Calu3 (cell line): Measurements from ENCODE around the gene CC2D1A. TPM values are rescaled to one million over a fixed set of nuclear protein-coding genes. Genes with fewer than 3 reads are reported as not detected.

Experiments
- BruUV-seq: library from RNA; stranded (reverse); fragments of 400-500 nt; replicated peaks from 2 replicates; lab custom pipeline; 2021; lab: Mats Ljungman, UMichigan
- CTCF ChIA-PET: fragments of 300-600 bp; sonication (Branson Sonifier 250); formaldehyde crosslinking; loops from one replicate; lab custom pipeline; 2022; ENCODE audit warnings: antibody characterized with exemption; lab: Charles Lee
- DNase-seq: peaks from one replicate; pipeline ENCODE4 v3.0.0; 2022
- H3K27ac Mint-ChIP-seq: one replicate; pipeline ENCODE4 v1.8.0; 2022; ENCODE audit warnings: mixed read lengths; ENCODE audit not compliant: unreplicated experiment
- H3K27me3 Mint-ChIP-seq: one replicate; pipeline ENCODE4 v1.8.0; 2022; ENCODE audit warnings: mixed read lengths; ENCODE audit not compliant: unreplicated experiment
- H3K36me3 Mint-ChIP-seq: one replicate; pipeline ENCODE4 v1.8.0; 2022; ENCODE audit warnings: mild to moderate bottlenecking, moderate library complexity, mixed read lengths; ENCODE audit not compliant: insufficient read depth, unreplicated experiment
- H3K4me1 Mint-ChIP-seq: one replicate; pipeline ENCODE4 v1.8.0; 2022; ENCODE audit warnings: mild to moderate bottlenecking, low read depth, mixed read lengths; ENCODE audit not compliant: unreplicated experiment
- H3K4me3 Mint-ChIP-seq: one replicate; pipeline ENCODE4 v1.8.0; 2022; ENCODE audit warnings: mild to moderate bottlenecking, low read depth, moderate library complexity, mixed read lengths; ENCODE audit not compliant: unreplicated experiment
- H3K9me3 Mint-ChIP-seq: one replicate; pipeline ENCODE4 v1.8.0; 2022; ENCODE audit warnings: low read depth, mixed read lengths; ENCODE audit not compliant: unreplicated experiment
- intact Hi-C: fragments of 100-400 bp; cut with micrococcal nuclease; formaldehyde crosslinking; loops from one replicate; pipeline ENCODE4 v1.10.0; 2022; ENCODE audit not compliant: unreplicated experiment
- total RNA-seq: library from RNA; stranded (reverse); gene quantifications from 2 replicates; pipeline ENCODE4 v1.2.3, GENCODE V29; 2022
- TF ChIP-seq, protein P1 (sequence below): fragments of 200-600 bp; IDR thresholded peaks from one replicate; pipeline ENCODE4 v1.8.0; 2022; ENCODE audit warnings: antibody characterized with exemption; ENCODE audit not compliant: unreplicated experiment

The CC2D1A gene
- total RNA-seq, 1 experiment from 2014 or later = 41.7 TPM

DNA sequence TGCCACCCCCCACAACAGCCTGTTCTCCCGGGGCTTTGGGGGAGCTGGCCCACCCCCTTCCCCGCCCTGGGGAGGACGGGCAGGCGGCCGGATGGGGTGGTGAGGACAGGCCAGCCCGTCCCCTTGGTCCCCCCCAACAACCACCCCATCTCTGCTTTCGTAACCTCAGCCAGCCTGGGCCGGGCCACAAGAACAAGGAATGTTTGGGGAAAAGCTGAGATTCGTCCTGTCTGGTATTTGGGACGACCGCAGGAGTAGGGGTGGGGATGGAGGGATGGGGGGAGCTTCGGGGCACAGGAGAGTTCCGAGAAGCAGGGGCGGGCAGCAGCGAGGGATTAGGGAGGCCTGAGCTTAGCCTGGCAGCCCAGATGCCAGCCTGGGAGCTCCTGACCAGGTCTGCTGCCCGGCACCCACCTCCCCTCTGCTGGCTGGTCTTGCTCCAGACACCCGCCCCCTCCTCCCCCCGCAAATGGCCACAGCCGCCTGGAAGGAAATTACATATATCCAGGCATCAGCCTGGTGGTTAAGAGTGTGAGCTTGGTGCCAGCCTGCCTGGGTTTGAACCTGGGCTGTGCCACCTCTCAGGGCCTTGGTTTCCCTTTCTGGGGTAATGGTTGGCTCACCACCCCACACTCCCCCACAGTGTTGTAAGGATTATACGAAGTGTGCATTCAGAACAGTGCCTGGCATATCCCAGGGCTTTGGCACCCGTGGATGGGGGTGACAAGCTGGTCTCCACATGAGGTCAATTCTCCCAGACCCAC is 32.5 kb downstream of the CC2D1A start, which contains the start of gene PODNL1:
TSS of gene PODNL1 (minus strand) at position 117 of the 764 bp plus-strand sequence. CDS start 236 bp downstream, outside the sequence.
- peaks cover 30% of the 10 kb centered on the region for H3K27me3 Mint-ChIP-seq
- no peak within 1 kb of the TSS for H3K4me3 Mint-ChIP-seq
- H3K9me3 Mint-ChIP-seq = no peaks in the 10 kb centered on the region
- peaks cover 17% of the 10 kb centered on the region for H3K4me1 Mint-ChIP-seq
- H3K27ac Mint-ChIP-seq = no peak within 1 kb of the TSS
- no TSS peak for BruUV-seq
- TF ChIP-seq, protein P1, sequence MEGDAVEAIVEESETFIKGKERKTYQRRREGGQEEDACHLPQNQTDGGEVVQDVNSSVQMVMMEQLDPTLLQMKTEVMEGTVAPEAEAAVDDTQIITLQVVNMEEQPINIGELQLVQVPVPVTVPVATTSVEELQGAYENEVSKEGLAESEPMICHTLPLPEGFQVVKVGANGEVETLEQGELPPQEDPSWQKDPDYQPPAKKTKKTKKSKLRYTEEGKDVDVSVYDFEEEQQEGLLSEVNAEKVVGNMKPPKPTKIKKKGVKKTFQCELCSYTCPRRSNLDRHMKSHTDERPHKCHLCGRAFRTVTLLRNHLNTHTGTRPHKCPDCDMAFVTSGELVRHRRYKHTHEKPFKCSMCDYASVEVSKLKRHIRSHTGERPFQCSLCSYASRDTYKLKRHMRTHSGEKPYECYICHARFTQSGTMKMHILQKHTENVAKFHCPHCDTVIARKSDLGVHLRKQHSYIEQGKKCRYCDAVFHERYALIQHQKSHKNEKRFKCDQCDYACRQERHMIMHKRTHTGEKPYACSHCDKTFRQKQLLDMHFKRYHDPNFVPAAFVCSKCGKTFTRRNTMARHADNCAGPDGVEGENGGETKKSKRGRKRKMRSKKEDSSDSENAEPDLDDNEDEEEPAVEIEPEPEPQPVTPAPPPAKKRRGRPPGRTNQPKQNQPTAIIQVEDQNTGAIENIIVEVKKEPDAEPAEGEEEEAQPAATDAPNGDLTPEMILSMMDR = no peak
- CTCF ChIA-PET = interaction anchor here (0.7 kb wide), 2 partner anchors 559 to 1244 kb away, joined by 5 read pairs; no protein-coding TSS in a partner anchor
- intact Hi-C loops = no loop called here
- H3K36me3 Mint-ChIP-seq = peaks cover 8% of the 10 kb centered on the region
- DNase-seq = no peak

DNA sequence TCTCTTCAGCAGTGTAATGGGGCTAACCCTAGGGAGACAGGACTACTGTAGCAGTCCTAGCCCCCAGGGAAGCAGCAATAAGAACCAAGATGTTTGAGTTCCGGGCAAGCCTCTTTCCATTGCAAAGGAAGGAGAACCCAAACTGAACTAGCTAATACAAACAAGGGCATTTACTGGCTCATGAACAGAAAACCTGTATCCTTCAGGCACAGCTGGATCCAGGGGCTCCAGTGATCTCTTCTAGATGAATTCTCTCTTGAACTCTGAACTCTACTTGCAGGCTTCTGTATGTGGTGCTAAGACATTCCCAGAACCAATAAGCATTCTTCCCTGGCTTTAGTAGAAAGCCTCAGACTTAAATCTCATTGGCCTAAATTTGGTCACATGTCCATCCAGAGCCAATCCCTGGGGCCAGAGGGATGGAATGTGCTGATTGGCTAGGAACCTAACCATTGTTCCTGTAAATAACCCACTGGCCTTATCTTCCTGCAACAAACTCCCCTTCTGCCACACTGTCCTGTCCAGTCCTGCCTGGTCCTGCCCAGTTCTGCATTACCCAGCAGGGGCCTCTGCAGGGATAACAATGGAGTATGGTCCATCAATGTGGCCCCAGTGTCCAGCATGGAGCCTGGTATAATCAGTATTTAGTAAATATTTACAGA is 36.2 kb downstream of the CC2D1A start:
- no TSS peak for BruUV-seq
- Mint-ChIP-seq H3K27me3 (peaks cover 9% of the 10 kb centered on the region), H3K9me3 (no peaks in the 10 kb centered on the region), H3K36me3 (no peaks in the 10 kb centered on the region), H3K4me3 (no peak overlapping the region), H3K4me1 (peaks cover 6% of the 10 kb centered on the region), H3K27ac (no peak overlapping the region)
- CTCF ChIA-PET = no interaction called here
- TF ChIP-seq, protein P1 = no peak
- DNase-seq = no peak
- intact Hi-C loops = no loop called here

DNA sequence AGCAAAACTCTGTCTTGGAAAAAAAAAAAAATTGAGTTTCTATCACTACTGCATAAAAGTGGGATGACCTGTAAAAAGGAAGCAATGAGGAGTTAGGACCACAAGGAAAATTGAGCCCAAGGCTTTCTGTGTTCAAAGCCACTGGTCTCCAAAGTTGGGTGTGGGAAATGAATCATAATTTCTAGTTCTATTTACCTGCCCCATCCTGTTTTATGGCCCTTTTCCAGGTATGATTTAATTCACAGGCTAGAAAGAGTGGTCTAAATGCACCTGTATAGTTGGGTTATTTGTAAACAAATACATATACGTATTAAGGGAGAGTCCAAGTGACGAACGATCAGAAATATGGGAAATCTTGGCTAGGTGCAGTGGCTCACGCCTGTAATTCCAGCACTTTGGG is 40.4 kb downstream of the CC2D1A start:
- no peaks in the 10 kb centered on the region for H3K9me3 Mint-ChIP-seq
- no TSS peak for BruUV-seq
- DNase-seq = no peak
- H3K4me1 Mint-ChIP-seq = no peaks in the 10 kb centered on the region
- no peaks in the 10 kb centered on the region for H3K36me3 Mint-ChIP-seq
- TF ChIP-seq, protein P1 = no peak
- no peak overlapping the region for H3K4me3 Mint-ChIP-seq
- intact Hi-C loops = no loop called here
- H3K27me3 Mint-ChIP-seq = no peaks in the 10 kb centered on the region
- H3K27ac Mint-ChIP-seq = no peak overlapping the region
- CTCF ChIA-PET = no interaction called here

DNA sequence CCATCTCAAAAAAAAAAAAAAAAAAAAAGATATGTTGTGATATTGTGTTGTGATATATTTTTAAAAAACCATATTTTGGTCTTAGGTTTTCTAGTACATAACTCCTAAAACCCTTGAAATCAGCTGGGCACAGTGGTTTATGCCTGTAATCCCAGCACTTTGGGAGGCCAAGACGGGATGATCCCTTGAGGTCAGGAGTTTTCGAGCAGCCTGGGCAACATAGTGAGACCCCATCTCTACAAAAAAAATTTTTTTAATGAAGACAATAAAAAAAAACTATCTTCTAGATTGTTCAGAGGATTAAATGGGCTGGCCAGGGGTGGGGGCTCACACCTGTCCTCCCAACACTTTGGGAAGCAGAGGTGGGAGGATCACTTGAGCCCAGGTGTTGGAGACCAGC is 45.0 kb downstream of the CC2D1A start:
- CTCF ChIA-PET = no interaction called here

More for the DNA sequence above, 45.0 kb downstream of the CC2D1A start:
- no TSS peak for BruUV-seq
- intact Hi-C loops = no loop called here
- TF ChIP-seq, protein P1 = no peak
- H3K27ac Mint-ChIP-seq = no peak overlapping the region
- H3K4me3 Mint-ChIP-seq = no peak overlapping the region
- H3K4me1 Mint-ChIP-seq = no peaks in the 10 kb centered on the region
- H3K9me3 Mint-ChIP-seq = no peaks in the 10 kb centered on the region
- DNase-seq = no peak
- peaks cover 29% of the 10 kb centered on the region for H3K36me3 Mint-ChIP-seq
- no peaks in the 10 kb centered on the region for H3K27me3 Mint-ChIP-seq
